ENCODE data around the gene TGFBR2.

The TGFBR2 gene

DNA sequence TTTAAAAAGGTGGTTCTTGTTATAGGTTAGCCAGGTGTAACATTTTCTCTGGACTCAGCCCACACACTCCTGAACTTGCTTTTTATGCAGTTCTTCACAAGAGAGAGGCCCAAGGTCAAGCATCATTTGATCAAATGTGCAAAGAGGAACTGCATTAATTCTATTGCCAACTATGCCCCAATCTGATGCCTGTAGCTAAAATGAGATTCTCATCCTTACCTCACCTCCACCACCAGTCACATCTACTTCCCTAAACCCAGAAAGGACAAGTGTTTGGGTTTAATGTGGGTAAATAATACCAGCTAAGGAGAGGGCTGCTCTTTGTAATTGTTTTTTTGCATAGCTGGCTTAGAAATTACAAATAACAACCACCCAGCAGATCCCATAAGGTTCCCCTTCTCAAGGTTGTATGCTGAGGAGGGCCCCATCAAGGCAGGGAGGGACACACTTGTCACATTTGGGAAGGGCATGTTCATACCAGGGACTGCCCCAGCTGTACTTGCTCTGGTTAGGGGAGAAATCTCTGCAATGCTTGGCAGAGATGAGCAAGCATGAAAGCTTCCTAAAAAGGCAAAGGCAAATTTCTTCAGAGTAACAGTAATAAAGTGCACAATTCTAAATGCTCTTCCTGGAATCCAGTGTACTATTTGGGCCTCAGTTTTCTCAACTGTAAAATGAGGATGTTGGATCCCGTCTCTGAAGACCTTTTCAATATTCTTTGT is 76.2 kb downstream of the TGFBR2 start:
- in situ Hi-C loops (cut with MboI; ENCODE audit: low sequenced_read_pairs, unreplicated experiment) = loop anchor here (25.0 kb wide), 1 partner anchor 470 kb away; no protein-coding TSS in a partner anchor
- DNase-seq (ENCODE audit: low spot score) = no peak
- TF ChIP-seq, protein P1, sequence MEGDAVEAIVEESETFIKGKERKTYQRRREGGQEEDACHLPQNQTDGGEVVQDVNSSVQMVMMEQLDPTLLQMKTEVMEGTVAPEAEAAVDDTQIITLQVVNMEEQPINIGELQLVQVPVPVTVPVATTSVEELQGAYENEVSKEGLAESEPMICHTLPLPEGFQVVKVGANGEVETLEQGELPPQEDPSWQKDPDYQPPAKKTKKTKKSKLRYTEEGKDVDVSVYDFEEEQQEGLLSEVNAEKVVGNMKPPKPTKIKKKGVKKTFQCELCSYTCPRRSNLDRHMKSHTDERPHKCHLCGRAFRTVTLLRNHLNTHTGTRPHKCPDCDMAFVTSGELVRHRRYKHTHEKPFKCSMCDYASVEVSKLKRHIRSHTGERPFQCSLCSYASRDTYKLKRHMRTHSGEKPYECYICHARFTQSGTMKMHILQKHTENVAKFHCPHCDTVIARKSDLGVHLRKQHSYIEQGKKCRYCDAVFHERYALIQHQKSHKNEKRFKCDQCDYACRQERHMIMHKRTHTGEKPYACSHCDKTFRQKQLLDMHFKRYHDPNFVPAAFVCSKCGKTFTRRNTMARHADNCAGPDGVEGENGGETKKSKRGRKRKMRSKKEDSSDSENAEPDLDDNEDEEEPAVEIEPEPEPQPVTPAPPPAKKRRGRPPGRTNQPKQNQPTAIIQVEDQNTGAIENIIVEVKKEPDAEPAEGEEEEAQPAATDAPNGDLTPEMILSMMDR (IDR thresholded peaks at IDR 0.05; ENCODE audit: borderline replicate concordance, control extremely low read depth, extremely low read depth, insufficient read depth, missing control alignments) = no peak

DNA sequence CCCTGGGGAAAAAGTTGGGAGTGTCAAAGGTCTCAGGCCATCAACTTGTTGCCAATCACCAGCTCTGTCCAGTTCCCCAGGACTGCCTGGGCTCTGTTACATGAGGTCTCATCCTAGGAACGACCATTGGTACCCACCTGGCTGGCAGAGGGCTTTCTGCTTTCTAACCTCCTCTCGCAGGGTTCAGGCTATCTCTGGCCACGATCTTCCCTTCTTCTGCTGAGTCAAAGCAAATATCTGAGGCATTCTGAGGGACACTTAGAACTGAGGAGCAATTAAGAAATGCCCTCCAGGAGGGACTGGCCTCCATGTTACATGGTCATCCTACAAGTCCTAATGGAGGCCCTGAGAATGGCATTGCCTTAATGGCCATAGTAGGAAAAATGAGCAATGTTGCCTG is 77.4 kb downstream of the TGFBR2 start:
- in situ Hi-C loops (cut with MboI; ENCODE audit: low sequenced_read_pairs, unreplicated experiment) = loop anchor here (25.0 kb wide), 1 partner anchor 471 kb away; no protein-coding TSS in a partner anchor
- TF ChIP-seq, protein P1 (IDR thresholded peaks at IDR 0.05; ENCODE audit: borderline replicate concordance, control extremely low read depth, extremely low read depth, insufficient read depth, missing control alignments) = no peak

DNA sequence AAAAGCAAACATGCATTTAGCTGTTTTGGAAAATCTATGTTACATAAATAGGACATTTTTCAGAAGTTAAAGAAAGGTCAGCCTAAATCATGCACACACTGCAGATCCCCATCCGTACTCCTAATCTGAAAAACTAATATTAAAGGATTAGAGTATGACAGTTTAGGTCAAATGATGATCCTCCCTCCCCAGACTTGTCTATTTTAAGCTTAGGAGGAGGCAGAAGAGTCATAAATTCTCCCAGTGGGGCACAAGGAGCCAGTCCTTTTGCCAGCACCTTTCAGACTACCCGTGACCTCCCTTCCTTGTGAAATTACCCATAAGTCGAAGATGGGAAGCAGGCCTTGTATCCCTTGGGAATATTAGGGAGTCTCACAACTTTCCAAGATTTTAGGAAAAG is 78.0 kb downstream of the TGFBR2 start:
- TF ChIP-seq, protein P1 (IDR thresholded peaks at IDR 0.05; ENCODE audit: borderline replicate concordance, control extremely low read depth, extremely low read depth, insufficient read depth, missing control alignments) = no peak
- no peak for DNase-seq (ENCODE audit: low spot score)
- in situ Hi-C loops (cut with MboI; ENCODE audit: low sequenced_read_pairs, unreplicated experiment) = loop anchor here (25.0 kb wide), 1 partner anchor 472 kb away; no protein-coding TSS in a partner anchor

More for the DNA sequence above, 77.4 kb downstream of the TGFBR2 start:
- DNase-seq (ENCODE audit: low spot score) = no peak

DNA sequence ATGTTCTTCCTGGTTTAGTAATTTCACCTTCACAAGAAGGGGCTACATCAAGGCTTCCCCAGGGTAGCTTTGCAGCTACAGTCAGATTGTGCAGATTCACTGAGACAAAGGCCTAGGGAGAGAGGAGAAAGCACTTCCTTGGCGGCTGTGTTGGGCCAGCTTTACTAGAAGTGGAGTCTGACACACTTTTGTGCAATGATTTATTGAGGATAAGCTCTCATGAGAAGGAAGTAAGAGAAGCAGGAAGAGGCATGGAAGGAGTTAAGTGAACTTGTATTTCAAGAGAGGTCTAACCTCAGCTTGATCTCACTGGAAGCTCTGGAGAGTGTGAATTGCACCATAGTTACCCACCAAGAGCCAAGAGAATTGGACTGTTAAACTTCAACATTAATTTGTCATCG is 78.9 kb downstream of the TGFBR2 start:
- DNase-seq (ENCODE audit: low spot score) = no peak
- in situ Hi-C loops (cut with MboI; ENCODE audit: low sequenced_read_pairs, unreplicated experiment) = loop anchor here (25.0 kb wide), 1 partner anchor 473 kb away; no protein-coding TSS in a partner anchor
- TF ChIP-seq, protein P1 (IDR thresholded peaks at IDR 0.05; ENCODE audit: borderline replicate concordance, control extremely low read depth, extremely low read depth, insufficient read depth, missing control alignments) = no peak

DNA sequence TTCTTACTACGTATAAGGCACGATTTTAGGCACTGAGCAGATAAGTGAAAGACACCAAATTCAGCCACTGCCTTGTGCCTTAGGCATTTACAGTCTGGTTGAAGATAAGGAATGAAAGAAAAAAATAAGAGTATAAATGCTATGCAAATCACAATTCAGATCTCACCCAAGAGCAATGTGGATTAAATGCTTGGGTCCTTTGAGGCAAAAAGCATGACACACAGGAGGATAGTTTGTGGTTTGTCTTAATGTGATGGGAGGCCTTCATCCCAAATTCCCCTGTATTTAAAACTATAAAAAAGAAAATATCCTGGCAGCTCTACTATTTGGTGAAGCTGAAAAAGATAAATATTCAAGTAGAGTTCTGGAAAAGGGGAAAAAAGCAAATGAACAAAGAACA is 79.8 kb downstream of the TGFBR2 start:
- TF ChIP-seq, protein P1 (IDR thresholded peaks at IDR 0.05; ENCODE audit: borderline replicate concordance, control extremely low read depth, extremely low read depth, insufficient read depth, missing control alignments) = no peak
- in situ Hi-C loops (cut with MboI; ENCODE audit: low sequenced_read_pairs, unreplicated experiment) = loop anchor here (25.0 kb wide), 1 partner anchor 474 kb away; no protein-coding TSS in a partner anchor
- DNase-seq (ENCODE audit: low spot score) = no peak

DNA sequence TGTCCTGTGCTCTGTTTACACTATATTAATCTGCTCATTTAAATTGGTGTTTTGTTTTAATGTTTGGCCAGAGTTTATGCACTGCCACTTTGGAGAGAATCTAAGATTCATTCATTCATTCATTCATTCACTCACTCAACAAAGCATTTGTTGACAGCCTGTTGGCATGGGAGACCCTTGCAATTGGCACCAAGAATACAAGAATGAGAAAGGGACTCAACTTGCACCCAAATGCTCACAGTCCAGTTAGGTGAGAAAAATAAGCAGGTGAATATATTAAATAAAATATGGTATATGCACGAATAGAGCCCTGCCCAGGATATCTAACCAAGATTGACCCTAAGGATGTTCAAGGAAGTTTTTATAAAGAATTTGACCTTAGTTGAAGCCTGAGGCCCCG is 80.4 kb downstream of the TGFBR2 start:
- TF ChIP-seq, protein P1 (IDR thresholded peaks at IDR 0.05; ENCODE audit: borderline replicate concordance, control extremely low read depth, extremely low read depth, insufficient read depth, missing control alignments) = no peak
- in situ Hi-C loops (cut with MboI; ENCODE audit: low sequenced_read_pairs, unreplicated experiment) = loop anchor here (25.0 kb wide), 1 partner anchor 474 kb away; no protein-coding TSS in a partner anchor
- no peak for DNase-seq (ENCODE audit: low spot score)

Measured in GM13976 (cell line).